LHCN-M2 (cell line): Measurements from ENCODE around the gene HIPK2. TPM values are rescaled to one million over a fixed set of nuclear protein-coding genes. Genes with fewer than 3 reads are reported as not detected.
"Not testable (repeated sequence)": the region's sequence is repeated elsewhere in the genome, so short reads cannot be mapped to it uniquely, and the experiment has no call there.

Source experiments
- DNase-seq: peaks from one replicate; pipeline ENCODE4 v3.0.0-alpha.2; 2012; ENCODE audit warnings: low read depth
- total RNA-seq: library from RNA; depleted of rRNA; stranded (reverse); fragments of >200 nt; gene quantifications from 2 replicates; pipeline ENCODE4 v1.2.3, GENCODE V29; 2014

The HIPK2 gene
- total RNA-seq, 1 experiment from 2014 or later, result 61.3 TPM

- DNase-seq, result no peak
Observed at GRCh38 chr7:139675127-139676125, 102.4 kb downstream of the HIPK2 start.

GRCh38 chr7:139674752-139675126 lies 103.1 kb downstream of the HIPK2 start:
- DNase-seq, result no peak

- DNase-seq, result no peak
Observed at GRCh38 chr7:139674341-139674740, 103.5 kb downstream of the HIPK2 start.

- DNase-seq, result no peak
Observed at GRCh38 chr7:139673762-139674161, 104.0 kb downstream of the HIPK2 start.

GRCh38 chr7:139673230-139673629 lies 104.6 kb downstream of the HIPK2 start:
- no peak for DNase-seq

GRCh38 chr7:139671967-139672366 lies 105.8 kb downstream of the HIPK2 start:
- no peak for DNase-seq

GRCh38 chr7:139670662-139671061 lies 107.1 kb downstream of the HIPK2 start:
- not testable (repeated sequence) for DNase-seq

GRCh38 chr7:139669106-139670061 lies 108.4 kb downstream of the HIPK2 start:
- no peak for DNase-seq

GRCh38 chr7:139667377-139667776 lies 110.4 kb downstream of the HIPK2 start:
- no peak for DNase-seq

GRCh38 chr7:139666501-139666900 lies 111.3 kb downstream of the HIPK2 start:
- no peak for DNase-seq

- no peak for DNase-seq
Observed at GRCh38 chr7:139664434-139664833, 113.4 kb downstream of the HIPK2 start.

GRCh38 chr7:139663608-139664177 lies 114.1 kb downstream of the HIPK2 start:
- DNase-seq, result no peak

- no peak for DNase-seq
Observed at GRCh38 chr7:139661903-139662302, 115.9 kb downstream of the HIPK2 start.

- DNase-seq, result no peak
Observed at GRCh38 chr7:139661043-139661440, 116.8 kb downstream of the HIPK2 start.

GRCh38 chr7:139660317-139661042 lies 117.3 kb downstream of the HIPK2 start:
- DNase-seq, result no peak

GRCh38 chr7:139659922-139660316 lies 117.9 kb downstream of the HIPK2 start:
- no peak for DNase-seq

GRCh38 chr7:139658908-139659675 lies 118.7 kb downstream of the HIPK2 start:
- no peak for DNase-seq

GRCh38 chr7:139658296-139658695 lies 119.5 kb downstream of the HIPK2 start:
- no peak for DNase-seq

- no peak for DNase-seq
Observed at GRCh38 chr7:139657725-139658124, 120.1 kb downstream of the HIPK2 start.

GRCh38 chr7:139656387-139656786 lies 121.4 kb downstream of the HIPK2 start:
- no peak for DNase-seq
